ENCODE data around the gene POLR2H. TPM values are rescaled to one million over a fixed set of nuclear protein-coding genes. Genes with fewer than 3 reads are reported as not detected.

The POLR2H gene
- total RNA-seq, 1 donor from 2014 or later = 57.7 TPM

DNA sequence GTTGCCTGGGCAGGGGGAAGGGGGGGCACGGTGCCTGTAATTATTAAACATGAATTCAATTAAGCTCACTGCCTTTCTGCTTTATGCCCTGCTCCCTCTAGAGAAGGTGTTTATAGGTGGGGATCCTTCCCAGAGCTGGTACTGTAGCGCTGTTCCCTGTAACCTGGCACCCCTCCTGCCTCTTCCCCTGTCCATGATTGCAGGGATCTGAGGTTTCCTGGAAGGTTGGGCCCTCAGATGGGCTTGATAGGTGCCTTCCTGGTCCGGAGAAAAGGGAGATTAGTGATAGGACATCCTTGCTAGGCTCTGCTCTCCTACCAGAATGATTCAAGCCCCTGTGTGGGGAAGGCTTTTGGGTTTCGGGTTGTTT lies 26.2 kb upstream of the POLR2H start:
- no peak for DNase-seq (ENCODE audit: extremely low spot score, unreplicated experiment)
- peak overlapping the region; percentile 79 for H3K4me3 Mint-ChIP-seq (ENCODE audit: unreplicated experiment)
- no peaks in the 10 kb centered on the region for H3K27me3 Mint-ChIP-seq (ENCODE audit: unreplicated experiment)
- peaks cover 34% of the 10 kb centered on the region for H3K4me1 Mint-ChIP-seq (ENCODE audit: unreplicated experiment)
- H3K36me3 Mint-ChIP-seq (ENCODE audit: unreplicated experiment) = peaks cover 35% of the 10 kb centered on the region
- H3K9me3 Mint-ChIP-seq (ENCODE audit: unreplicated experiment) = no peaks in the 10 kb centered on the region
- peak overlapping the region; percentile 91 for H3K27ac Mint-ChIP-seq (ENCODE audit: unreplicated experiment)
- no peak for TF ChIP-seq CTCF (IDR thresholded peaks at IDR 0.05)

DNA sequence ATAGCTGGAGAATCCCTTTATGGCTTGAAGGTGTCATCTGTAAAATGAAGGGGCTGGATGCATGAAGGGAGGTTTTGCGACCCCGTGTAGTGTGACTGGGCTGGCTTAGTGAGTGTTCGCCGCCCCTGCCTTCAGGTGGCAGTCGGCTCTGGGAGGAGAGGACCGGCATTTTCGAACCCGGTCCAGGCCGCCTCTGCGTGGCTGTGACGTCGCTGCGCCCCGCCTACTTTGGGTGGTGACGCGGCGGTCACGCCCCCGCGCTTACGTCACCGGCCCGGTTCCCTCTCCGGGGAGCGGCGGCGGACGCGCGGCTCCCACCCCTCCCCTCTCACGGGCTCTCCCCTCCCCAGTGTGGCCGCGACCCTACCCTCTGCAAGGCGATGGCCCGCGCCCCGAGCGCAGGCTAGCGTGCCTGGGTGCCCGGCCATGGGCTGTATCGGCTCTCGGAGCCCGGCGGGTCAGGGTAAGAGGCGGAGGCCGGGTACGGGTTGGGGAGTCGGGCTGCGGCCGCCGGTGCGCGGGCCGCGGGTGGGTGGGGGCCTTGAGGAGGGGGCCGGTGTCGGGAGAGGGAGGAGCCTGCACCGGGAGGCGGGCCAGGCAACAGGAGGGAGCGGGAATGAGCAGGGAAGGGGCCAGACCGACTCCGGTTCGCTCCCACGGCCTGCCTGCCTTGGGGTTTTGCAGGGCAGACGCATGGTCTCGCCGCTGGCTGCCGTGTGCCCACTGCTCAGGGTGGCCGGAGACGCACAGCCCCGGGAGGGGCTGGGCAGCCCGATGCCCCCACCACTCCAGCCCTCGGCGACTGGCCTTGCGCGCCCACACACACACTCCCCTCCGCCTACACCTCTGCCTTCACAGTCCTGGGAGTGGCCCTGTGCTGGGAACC lies 25.6 kb upstream of the POLR2H start:
- H3K27me3 Mint-ChIP-seq (ENCODE audit: unreplicated experiment) = no peaks in the 10 kb centered on the region

DNA sequence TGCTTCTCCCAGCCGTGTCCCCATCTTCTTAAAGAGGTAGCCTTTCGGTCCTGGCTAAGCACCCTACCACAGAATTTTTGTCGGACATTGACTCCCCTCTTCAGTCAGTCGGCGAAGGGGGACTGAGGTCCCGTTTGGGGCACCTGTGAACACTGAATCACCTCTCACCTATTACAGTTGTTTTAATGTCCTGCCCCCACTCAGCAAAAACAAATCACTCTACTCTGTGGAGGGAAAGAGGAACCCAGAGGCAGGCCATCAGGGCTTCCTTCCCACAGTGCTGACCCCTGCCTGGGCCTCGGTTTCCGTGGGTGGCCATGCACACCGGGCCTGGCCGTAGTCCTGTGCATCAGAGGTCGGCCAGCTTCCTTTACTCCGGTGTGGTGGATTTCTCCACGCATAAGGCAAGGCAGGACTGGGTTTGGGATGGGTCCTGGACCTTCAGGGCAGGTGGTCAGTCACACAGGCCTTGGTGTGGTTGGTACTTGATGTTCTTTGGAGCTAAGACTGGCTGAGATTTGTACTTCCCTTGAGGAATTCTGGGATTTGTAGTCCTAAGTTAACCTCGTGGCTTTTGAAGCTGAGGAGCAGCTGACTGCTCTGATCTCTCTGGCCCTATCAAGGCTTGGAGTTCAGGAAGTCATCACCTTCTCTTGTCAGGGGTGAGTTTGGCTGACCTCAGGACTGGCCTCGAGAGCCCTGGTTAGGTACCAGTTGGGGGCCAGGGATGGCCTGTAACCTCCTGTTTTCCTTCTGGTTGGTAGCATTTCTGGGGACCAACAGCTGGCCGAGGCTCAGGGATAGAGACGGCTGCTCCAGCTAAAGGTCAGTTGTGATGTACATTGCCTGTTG lies 24.7 kb upstream of the POLR2H start:
- no peak for TF ChIP-seq CTCF (IDR thresholded peaks at IDR 0.05)
- no peaks in the 10 kb centered on the region for H3K27me3 Mint-ChIP-seq (ENCODE audit: unreplicated experiment)
- H3K9me3 Mint-ChIP-seq (ENCODE audit: unreplicated experiment) = no peaks in the 10 kb centered on the region
- H3K4me1 Mint-ChIP-seq (ENCODE audit: unreplicated experiment) = peaks cover 34% of the 10 kb centered on the region
- peak overlapping the region; percentile 79 for H3K4me3 Mint-ChIP-seq (ENCODE audit: unreplicated experiment)
- H3K27ac Mint-ChIP-seq (ENCODE audit: unreplicated experiment) = peak overlapping the region; percentile 91
- H3K36me3 Mint-ChIP-seq (ENCODE audit: unreplicated experiment) = peaks cover 27% of the 10 kb centered on the region
- no peak for DNase-seq (ENCODE audit: extremely low spot score, unreplicated experiment)

More for the DNA sequence above, 25.6 kb upstream of the POLR2H start:
- Mint-ChIP-seq H3K9me3 (ENCODE audit: unreplicated experiment) (no peaks in the 10 kb centered on the region), H3K36me3 (ENCODE audit: unreplicated experiment) (peaks cover 34% of the 10 kb centered on the region), H3K4me1 (ENCODE audit: unreplicated experiment) (peaks cover 35% of the 10 kb centered on the region), H3K27ac (ENCODE audit: unreplicated experiment) (peak overlapping the region; percentile 91), H3K4me3 (ENCODE audit: unreplicated experiment) (peak overlapping the region; percentile 79)
- no peak for TF ChIP-seq CTCF (IDR thresholded peaks at IDR 0.05)
- peak; percentile 92 for DNase-seq (ENCODE audit: extremely low spot score, unreplicated experiment)

GRCh38 chr3:184337399-184337714 lies 24.2 kb upstream of the POLR2H start, which contains the start of gene FAM131A:
TSS of gene FAM131A (plus strand) at chr3:184337600. CDS start at chr3:184337631, 31 bp downstream.
- no peaks in the 10 kb centered on the region for H3K9me3 Mint-ChIP-seq (ENCODE audit: unreplicated experiment)
- TF ChIP-seq CTCF (IDR thresholded peaks at IDR 0.05) = no peak
- peaks cover 21% of the 10 kb centered on the region for H3K36me3 Mint-ChIP-seq (ENCODE audit: unreplicated experiment)
- no peak for DNase-seq (ENCODE audit: extremely low spot score, unreplicated experiment)
- peak within 1 kb of the TSS; percentile 91 for H3K27ac Mint-ChIP-seq (ENCODE audit: unreplicated experiment)
- peaks cover 29% of the 10 kb centered on the region for H3K4me1 Mint-ChIP-seq (ENCODE audit: unreplicated experiment)
- H3K27me3 Mint-ChIP-seq (ENCODE audit: unreplicated experiment) = no peaks in the 10 kb centered on the region
- H3K4me3 Mint-ChIP-seq (ENCODE audit: unreplicated experiment) = peak within 1 kb of the TSS; percentile 79

GRCh38 chr3:184337981-184338380 lies 23.5 kb upstream of the POLR2H start:
- Mint-ChIP-seq H3K27me3 (ENCODE audit: unreplicated experiment) (no peaks in the 10 kb centered on the region), H3K4me1 (ENCODE audit: unreplicated experiment) (peaks cover 35% of the 10 kb centered on the region), H3K4me3 (ENCODE audit: unreplicated experiment) (peak overlapping the region; percentile 7), H3K36me3 (ENCODE audit: unreplicated experiment) (peaks cover 18% of the 10 kb centered on the region), H3K27ac (ENCODE audit: unreplicated experiment) (peak overlapping the region; percentile 91), H3K9me3 (ENCODE audit: unreplicated experiment) (no peaks in the 10 kb centered on the region)
- DNase-seq (ENCODE audit: extremely low spot score, unreplicated experiment) = no peak
- no peak for TF ChIP-seq CTCF (IDR thresholded peaks at IDR 0.05)
